Upper lobe of left lung (tissue), 6 donors: ENCODE results near the gene VN1R4. TPM values are rescaled to one million over a fixed set of nuclear protein-coding genes. Genes with fewer than 3 reads are reported as not detected.
A peak's percentile ranks its signal among the peaks of the same experiment; 100 is the strongest.
"Not testable (repeated sequence)": the region's sequence is repeated elsewhere in the genome, so short reads cannot be mapped to it uniquely, and the experiment has no call there.

Experiments used
- ATAC-seq, 2 donors: fragments of 200-7000 bp; cut with Tn5 transposase; one replicate each; pipeline ENCODE4 v1.9.1; 2022; ENCODE audit warnings: mild to moderate bottlenecking in 2 of 2, moderate library complexity in 2 of 2; ENCODE audit not compliant: low FRiP score in 2 of 2
- DNase-seq, 2 donors: peaks; one replicate each; pipeline ENCODE4 v3.0.0-alpha.2; 2019 to 2020
- H3K27ac ChIP-seq, 4 donors: fragments of 200-600 bp; sonication (generic); one replicate each; pipeline ENCODE4 v1.5.1; 2016 to 2019
- H3K27me3 ChIP-seq, 4 donors: fragments of 200-600 bp; sonication (generic); one replicate each; pipeline ENCODE4 v1.5.1; 2017 to 2019
- H3K36me3 ChIP-seq, 4 donors: fragments of 200-600 bp; sonication (generic); one replicate each; pipeline ENCODE4 v1.5.1; 2016 to 2019
- H3K4me1 ChIP-seq, 4 donors: fragments of 200-600 bp; sonication (generic); one replicate each; pipeline ENCODE4 v1.5.1; 2018 to 2019
- H3K4me3 ChIP-seq, 4 donors: fragments of 200-600 bp; sonication (generic); one replicate each; pipeline ENCODE4 v1.5.1; 2017 to 2019; ENCODE audit warnings: mild to moderate bottlenecking in 2 of 4, moderate library complexity in 1 of 4
- H3K9me3 ChIP-seq, 4 donors: fragments of 200-600 bp; sonication (generic); one replicate each; pipeline ENCODE4 v1.5.1; 2018 to 2019
- CTCF ChIP-seq, 6 experiments: fragments of 450-650 bp in 4 of 6; fragments of 200-600 bp in 2 of 6; sonication (generic) in 2 of 6; IDR thresholded peaks; one replicate each; pipeline ENCODE4 v1.5.1; 2016 to 2019; ENCODE audit warnings: antibody characterized with exemption in 6 of 6
- EP300 ChIP-seq, 4 donors: sonication (generic); formaldehyde crosslinking; IDR thresholded peaks; one replicate each; pipeline ENCODE4 v1.5.1; 2017; ENCODE audit warnings: antibody characterized with exemption in 4 of 4, control low read depth in 2 of 4
- POLR2A ChIP-seq, 4 donors: fragments of 450-650 bp; IDR thresholded peaks; one replicate each; pipeline ENCODE4 v1.5.1; 2016 to 2017; ENCODE audit warnings: antibody characterized with exemption in 4 of 4, mild to moderate bottlenecking in 2 of 4
- POLR2AphosphoS5 ChIP-seq, 2 donors: sonication (generic); formaldehyde crosslinking; IDR thresholded peaks; one replicate each; pipeline ENCODE4 v1.5.1; 2017; ENCODE audit warnings: antibody characterized with exemption in 2 of 2
- WGBS, 2 donors: methylation state at CpG; one replicate each; pipeline ENCODE4 v1.1.5; 2017 to 2018; 5-methylcytosine and 5-hydroxymethylcytosine counted together
- total RNA-seq, 6 donors: library from RNA; depleted of rRNA in 4 of 6; stranded (reverse); fragments of >200 nt in 4 of 6; gene quantifications; one replicate each; pipeline versions ENCODE4 v1.1.0 to v1.2.1, GENCODE V29; 2016 to 2021
- donor health status: DM: no; HTN: no; CAD: no; lungs with moderate emphysema.
- donor health status: DM: no; HTN: yes; CAD: no; lungs with severe emphysema.

Gene VN1R4
- total RNA-seq, 6 donors from 2014 or later, result not detected

DNA sequence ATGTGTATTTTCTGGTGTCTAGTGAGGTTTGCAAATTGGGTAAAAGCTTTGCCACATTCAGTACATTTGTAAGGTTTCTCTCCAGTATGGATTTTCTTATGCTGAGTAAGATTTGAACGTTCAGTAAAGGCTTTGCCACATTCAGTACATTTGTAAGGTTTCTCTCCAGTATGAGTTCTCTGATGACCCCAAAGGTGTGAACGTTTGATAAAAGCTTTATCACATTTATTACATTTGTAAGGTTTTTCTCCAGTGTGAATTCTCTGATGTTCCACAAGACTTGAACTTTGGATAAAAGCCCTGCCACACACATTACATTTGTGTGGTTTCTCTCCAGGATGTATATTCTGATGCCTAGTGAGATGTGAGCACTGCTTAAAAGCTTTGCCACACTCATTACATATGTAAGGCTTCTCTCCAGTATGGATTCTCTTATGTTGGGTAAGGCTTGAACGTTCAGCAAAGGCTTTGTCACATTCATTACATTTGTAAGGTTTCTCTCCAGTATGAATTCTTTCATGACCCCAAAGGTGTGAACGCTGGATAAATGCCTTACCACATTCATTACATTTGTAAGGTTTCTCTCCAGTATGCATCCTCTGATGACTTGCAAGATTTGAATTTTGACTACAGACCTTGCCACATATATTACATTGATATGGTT, 30.3 kb downstream of the VN1R4 start:
- ATAC-seq (no peak), DNase-seq (no peak)
- H3K27ac ChIP-seq, result no peak overlapping the region
- no peak overlapping the region for H3K4me3 ChIP-seq
- 93 to 95% methylated on average over 4 of the region's 4 CpGs for WGBS, 2 donors
- H3K36me3 ChIP-seq, result peaks cover 5 to 52% (median 35%) of the 10 kb centered on the region in 4 donors
- no peaks in the 10 kb centered on the region for H3K27me3 ChIP-seq
- H3K4me1 ChIP-seq, result no peaks in the 10 kb centered on the region
- no peak for TF ChIP-seq POLR2AphosphoS5 (IDR thresholded peaks at IDR 0.05)
- TF ChIP-seq CTCF (IDR thresholded peaks at IDR 0.05), result no peak
- no peak for TF ChIP-seq POLR2A (IDR thresholded peaks at IDR 0.05)
- TF ChIP-seq EP300 (IDR thresholded peaks at IDR 0.05), result no peak
- peaks cover 89 to 99% (median 98%) of the 10 kb centered on the region in 4 donors for H3K9me3 ChIP-seq

GRCh38 chr19:53224606-53225005, 42.9 kb downstream of the VN1R4 start:
- ATAC-seq (no peak), DNase-seq (peak in 1 of 2 donors; percentile 64)
- Histone ChIP-seq H3K27me3 (no peaks in the 10 kb centered on the region), H3K4me1 (no peaks in the 10 kb centered on the region), H3K36me3 (no peaks in the 10 kb centered on the region), H3K9me3 (peaks cover 32 to 87% (median 66%) of the 10 kb centered on the region in 4 donors), H3K4me3 (no peak overlapping the region), H3K27ac (no peak overlapping the region)
- 94% methylated on average over 13 to 17 of the region's 20 CpGs for WGBS, 2 donors
- no peak for TF ChIP-seq POLR2A (IDR thresholded peaks at IDR 0.05)

DNA sequence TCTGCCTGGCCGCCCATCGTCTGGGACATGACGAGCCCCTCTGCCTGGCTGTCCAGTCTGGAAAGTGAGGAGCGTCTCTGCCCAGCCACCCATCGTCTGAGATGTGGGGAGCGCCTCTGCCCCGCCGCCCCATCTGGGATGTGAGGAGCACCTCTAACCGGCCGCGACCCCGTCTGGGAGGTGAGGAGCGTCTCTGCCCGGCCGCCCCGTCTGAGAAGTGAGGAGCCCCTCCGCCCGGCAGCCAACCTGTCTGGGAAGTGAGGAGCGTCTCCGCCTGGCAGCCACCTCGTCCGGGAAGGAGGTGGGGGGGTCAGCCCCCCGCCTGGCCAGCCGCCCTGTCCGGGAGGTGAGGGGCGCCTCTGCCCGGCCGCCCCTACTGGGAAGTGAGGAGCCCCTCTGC, 44.8 kb downstream of the VN1R4 start:
- not testable (repeated sequence) for H3K27me3 ChIP-seq, H3K4me3 ChIP-seq, H3K27ac ChIP-seq, DNase-seq, H3K36me3 ChIP-seq, H3K4me1 ChIP-seq, ATAC-seq
- 96% methylated on average over 17 of the region's 28 CpGs; no CpG with 5 or more reads in 1 of the 2 donors for WGBS, 2 donors
- H3K9me3 ChIP-seq, result peaks cover 39 to 89% (median 72%) of the 10 kb centered on the region in 4 donors

Other genes with a start within 250 kb of the VN1R4 start
- not detected for gene ERVV-2, start 223.0 kb downstream of the VN1R4 start, total RNA-seq
- gene ZNF160, start 164.3 kb downstream of the VN1R4 start, total RNA-seq, result 100 to 1,000 TPM in 1 of 6 donors, 10 to 100 TPM in 5; 25.0 to 150 (median 48.5) TPM
- gene ZNF415, start 134.8 kb downstream of the VN1R4 start, total RNA-seq, result 1 to 10 TPM; 2.4 to 7.9 (median 4.3) TPM
- 10 to 100 TPM in 4 of 6 donors, 1 to 10 TPM in 2; 5.3 to 21.0 (median 10.3) TPM for gene ZNF347, start 108.7 kb downstream of the VN1R4 start, total RNA-seq
- gene ZNF665, start 74.4 kb downstream of the VN1R4 start, total RNA-seq, result 1 to 10 TPM; 1.7 to 5.2 (median 3.4) TPM
- 10 to 100 TPM in 4 of 6 donors, 1 to 10 TPM in 2; 5.2 to 19.9 (median 12.5) TPM for gene ZNF677, start 12.8 kb downstream of the VN1R4 start, total RNA-seq
- gene VN1R2, start 9.4 kb downstream of the VN1R4 start, total RNA-seq, result not detected
- gene ZNF845, start 66.0 kb upstream of the VN1R4 start, total RNA-seq, result 10 to 100 TPM in 1 of 6 donors, 1 to 10 TPM in 5; 3.2 to 11.4 (median 6.2) TPM
- 10 to 100 TPM in 3 of 6 donors, 1 to 10 TPM in 3; 2.4 to 15.7 (median 9.9) TPM for gene ZNF525, start 98.0 kb upstream of the VN1R4 start, total RNA-seq
- 10 to 100 TPM in 3 of 6 donors, 1 to 10 TPM in 3; 7.9 to 21.0 (median 10.5) TPM for gene ZNF765, start 127.4 kb upstream of the VN1R4 start, total RNA-seq
- 10 to 100 TPM in 2 of 6 donors, 1 to 10 TPM in 4; 5.0 to 26.2 (median 9.5) TPM for gene ZNF761, start 164.3 kb upstream of the VN1R4 start, total RNA-seq
- gene ZNF813, start 200.0 kb upstream of the VN1R4 start, total RNA-seq, result 1 to 10 TPM; 2.2 to 8.4 (median 3.1) TPM